HepG2 (cell line): ENCODE measurements around the gene STXBP5L. TPM values are rescaled to one million over a fixed set of nuclear protein-coding genes. Genes with fewer than 3 reads are reported as not detected.
"Not testable (repeated sequence)": the region's sequence is repeated elsewhere in the genome, so short reads cannot be mapped to it uniquely, and the experiment has no call there.

Experiments
- ATAC-seq: fragments of 200-7000 bp; cut with Tn5 transposase; 3 replicates; pipeline ENCODE4 v1.9.1; 2020; ENCODE audit warnings: mild to moderate bottlenecking, moderate library complexity
- BruUV-seq: library from RNA; stranded (reverse); fragments of 400-500 nt; replicated peaks from 2 replicates; lab custom pipeline; 2021; lab: Mats Ljungman, UMichigan
- CTCF ChIA-PET: fragments of 300-600 bp; formaldehyde crosslinking; extraction: SDS; loops from one replicate; lab custom pipeline; 2021; ENCODE audit warnings: low total read pairs, inconsistent platforms, low intra/inter-chr PET ratio; lab: Yijun Ruan, JAX
- POLR2A ChIA-PET: fragments of 350-600 bp; sonication (Branson Sonifier 250); formaldehyde crosslinking; loops from one replicate; lab custom pipeline; 2020; ENCODE audit warnings: antibody characterized with exemption, inconsistent platforms; lab: Yijun Ruan, JAX
- DNase-seq: peaks from one replicate; pipeline ENCODE4 v3.0.0-alpha.2; 2015; ENCODE audit warnings: low spot score
- FAIRE-seq: peaks from 3 replicates; lab custom pipeline; 2011; peaks lifted over from hg19 to GRCh38; lab: Jason Lieb, UNC
- H2AFZ ChIP-seq: one replicate; pipeline ENCODE4 v1.6.1; 2011; ENCODE audit warnings: low read length, inconsistent platforms
- H3K27ac ChIP-seq: fragments of 300-600 bp; 3 replicates; pipeline ENCODE4 v1.8.0; 2011; ENCODE audit warnings: mixed run types, mild to moderate bottlenecking, mixed read lengths, low read length, inconsistent platforms; ENCODE audit not compliant: insufficient read depth; ENCODE audit errors: extremely low read length
- H3K27me3 ChIP-seq, 2 experiments: fragments of 200-600 bp in 1 of 2; 2 replicates in 1 of 2; 3 replicates in 1 of 2; pipeline versions ENCODE4 v1.6.0 to v1.8.0; 2011; ENCODE audit warnings: low read length in 2 of 2, mild to moderate bottlenecking in 2 of 2, moderate library complexity in 2 of 2, inconsistent platforms in 1 of 2; ENCODE audit not compliant: insufficient read depth in 2 of 2, control insufficient read depth in 1 of 2
- H3K36me3 ChIP-seq, 2 experiments: fragments of 200-600 bp in 1 of 2; replicated peaks in 1 of 2; 2 replicates in 1 of 2; 3 replicates in 1 of 2; pipeline versions ENCODE4 v1.5.1 to v1.8.0; 2011; ENCODE audit warnings: low read length in 2 of 2, inconsistent platforms in 1 of 2; ENCODE audit not compliant: insufficient read depth in 2 of 2, control insufficient read depth in 1 of 2
- H3K4me1 ChIP-seq: 2 replicates; pipeline ENCODE4 v1.5.1; 2012; ENCODE audit warnings: low read length, inconsistent platforms; ENCODE audit not compliant: insufficient read depth
- H3K4me2 ChIP-seq: 2 replicates; pipeline ENCODE4 v1.6.0; 2011; ENCODE audit warnings: low read depth, low read length, inconsistent platforms
- H3K4me3 ChIP-seq, 3 experiments: fragments of 200-600 bp in 1 of 3; sonication (generic), shearing (Covaris generic) in 1 of 3; replicated peaks in 1 of 3; 2 replicates each; pipeline ENCODE4 v1.5.1; 2011 to 2016; ENCODE audit warnings: low read length in 3 of 3, inconsistent platforms in 2 of 3, low read depth in 2 of 3, mild to moderate bottlenecking in 2 of 3, control low read depth in 1 of 3, mixed read lengths in 1 of 3; ENCODE audit not compliant: insufficient read depth in 1 of 3
- H3K79me2 ChIP-seq: one replicate; pipeline ENCODE4 v1.6.1; 2011; ENCODE audit warnings: low read length, inconsistent platforms; ENCODE audit not compliant: insufficient read depth
- H3K9ac ChIP-seq: 2 replicates; pipeline ENCODE4 v1.6.0; 2011; ENCODE audit warnings: mild to moderate bottlenecking, low read depth, low read length, inconsistent platforms; ENCODE audit not compliant: insufficient read depth
- H3K9me3 ChIP-seq: 2 replicates; pipeline ENCODE4 v1.5.1; 2012; ENCODE audit warnings: mild to moderate bottlenecking, low read length
- H4K20me1 ChIP-seq: 2 replicates; pipeline ENCODE4 v1.6.0; 2011; ENCODE audit warnings: inconsistent platforms, mild to moderate bottlenecking, low read length, moderate library complexity; ENCODE audit not compliant: insufficient read depth
- CEBPB ChIP-seq: IDR thresholded peaks from 2 replicates; pipeline ENCODE4 v1.6.1; 2011; ENCODE audit warnings: low read depth, low read length, improper control_type of control experiment, borderline replicate concordance
- GATAD2A ChIP-seq: IDR thresholded peaks from 2 replicates; pipeline ENCODE4 v1.6.1; 2016
- YY1 ChIP-seq: IDR thresholded peaks from 2 replicates; pipeline ENCODE4 v1.6.1; 2011; ENCODE audit warnings: low read length, low read depth, moderate library complexity, mild to moderate bottlenecking; ENCODE audit not compliant: insufficient read depth, insufficient replicate concordance
- ZNF281 ChIP-seq: sonication (generic); formaldehyde crosslinking; IDR thresholded peaks from 2 replicates; pipeline ENCODE4 v1.4.0; 2020; ENCODE audit warnings: missing genetic modification reagents, borderline replicate concordance
- ZNF367 ChIP-seq: sonication (generic); formaldehyde crosslinking; IDR thresholded peaks from 2 replicates; pipeline ENCODE4 v1.4.0; 2020; ENCODE audit warnings: missing genetic modification reagents, borderline replicate concordance
- ZNF75D ChIP-seq: sonication (generic); formaldehyde crosslinking; IDR thresholded peaks from 2 replicates; pipeline ENCODE4 v1.8.1; 2023; ENCODE audit warnings: missing genetic modification reagents, mild to moderate bottlenecking, borderline replicate concordance
- WGBS: methylation state at CpG from one replicate; pipeline ENCODE4 v1.1.6; 2017; ENCODE audit warnings: low lambda C conversion rate; 5-methylcytosine and 5-hydroxymethylcytosine counted together
- in situ Hi-C: cut with HindIII; loops from 2 replicates; pipeline ENCODE4 v1.10.0; 2017; ENCODE audit warnings: low pct_unique_long_range_greater_than_20kb; ENCODE audit not compliant: extremely low pct_ligation_motif_present
- intact Hi-C: fragments of 100-400 bp; cut with micrococcal nuclease; formaldehyde crosslinking; loops from one replicate; pipeline ENCODE4 v1.10.0; 2022; ENCODE audit not compliant: unreplicated experiment
- polyA plus RNA-seq, 8 experiments: library from polyadenylated mRNA; depleted of rRNA in 3 of 8; stranded (reverse) in 7 of 8; unstranded in 1 of 8; fragments of >200 nt; fragmentation: Illumina TruSeq in 4 of 8; extraction: Trizol in 4 of 8; gene quantifications; 2 replicates each; pipeline versions ENCODE4 v1.2.1 to v1.2.3, GENCODE V29; 2011 to 2016; ENCODE audit warnings: low read depth in 4 of 8, missing spikeins in 1 of 8, mixed read lengths in 1 of 8; ENCODE audit not compliant: insufficient read depth in 1 of 8
- total RNA-seq, 5 experiments: library from RNA; depleted of rRNA; stranded (reverse); fragments of >200 nt; fragmentation: Illumina TruSeq; extraction: Trizol; gene quantifications; 2 replicates each; pipeline ENCODE4 v1.2.3, GENCODE V29; 2016; ENCODE audit warnings: low read depth in 1 of 5

The STXBP5L gene
- total and polyA plus RNA-seq, 2 of the 13 experiments (the other 11 are each of a cell fraction or from before 2014, with no cell fraction given): not detected

- FAIRE-seq, CTCF ChIA-PET, ATAC-seq, H3K4me1 ChIP-seq, intact Hi-C loops, POLR2A ChIA-PET, H3K4me2 ChIP-seq, H4K20me1 ChIP-seq, H2AFZ ChIP-seq, in situ Hi-C loops, H3K9me3 ChIP-seq, H3K36me3 ChIP-seq, H3K27me3 ChIP-seq, H3K79me2 ChIP-seq, BruUV-seq, H3K4me3 ChIP-seq, H3K9ac ChIP-seq, H3K27ac ChIP-seq, DNase-seq: not testable (repeated sequence)
- 0% methylated on average over 2 of the region's 2 CpGs for WGBS
- TF ChIP-seq CEBPB: peak; percentile 38; the same call in 1 of the 2 replicates
These were observed 203.1 kb downstream of the STXBP5L start for GRCh38 chr3:121111086-121111485.

GRCh38 chr3:121111914-121112612, 204.1 kb downstream of the STXBP5L start:
- in situ Hi-C loops (no loop called here), intact Hi-C loops (no loop called here)
- no peaks in the 10 kb centered on the region for H3K4me1 ChIP-seq
- ChIA-PET CTCF (no interaction called here), POLR2A (no interaction called here)
- H3K27me3 ChIP-seq: no peaks in the 10 kb centered on the region; a peak in 1 of 5 replicates
- no peak overlapping the region for H2AFZ ChIP-seq
- H3K4me3 ChIP-seq: no peak overlapping the region
- FAIRE-seq (no peak), DNase-seq (peak; percentile 14), ATAC-seq (peak; percentile 96)
- no peak overlapping the region for H3K9ac ChIP-seq
- no peak overlapping the region for H3K27ac ChIP-seq
- H4K20me1 ChIP-seq: no peaks in the 10 kb centered on the region
- no peak overlapping the region for H3K4me2 ChIP-seq
- no peaks in the 10 kb centered on the region for H3K79me2 ChIP-seq
- H3K36me3 ChIP-seq: no peaks in the 10 kb centered on the region
- no peaks in the 10 kb centered on the region for H3K9me3 ChIP-seq
- 45% methylated on average over 13 of the region's 15 CpGs for WGBS
- BruUV-seq: no TSS peak
- TF ChIP-seq ZNF367 (CRISPR knock-in tag) (no peak), ZNF281 (CRISPR knock-in tag) (peak; percentile 72; the same call in 1 of the 2 replicates), ZNF75D (CRISPR knock-in tag) (no peak), GATAD2A (CRISPR knock-in tag) (no peak), YY1 (peak; percentile 32)
